GM21786 (cell line): ENCODE measurements around the gene TBC1D2B.

Experiments
- ATAC-seq: cut with Tn5 transposase; IDR thresholded peaks from one replicate; pipeline ENCODE4 v1.9.1; 2021; ENCODE audit not compliant: unreplicated experiment

TBC1D2B gene

GRCh38 chr15:78097667-78098066 lies 20.2 kb upstream of the TBC1D2B start:
- ATAC-seq, result no peak

GRCh38 chr15:78093242-78094020 lies 15.9 kb upstream of the TBC1D2B start:
- no peak for ATAC-seq

GRCh38 chr15:78092261-78093041 lies 14.9 kb upstream of the TBC1D2B start, which contains the start of gene SH2D7:
Gene SH2D7, plus strand, starts transcription at chr15:78092561. Its CDS starts 24 bp downstream, at chr15:78092585.
- no peak for ATAC-seq

GRCh38 chr15:78090422-78091063 lies 13.0 kb upstream of the TBC1D2B start:
- ATAC-seq, result no peak

- no peak for ATAC-seq
Measured at GRCh38 chr15:78088773-78089080, 11.2 kb upstream of the TBC1D2B start.

GRCh38 chr15:78087951-78088772 lies 10.7 kb upstream of the TBC1D2B start:
- peak; percentile 75 for ATAC-seq

- ATAC-seq, result no peak
Measured at GRCh38 chr15:78085928-78086327, 8.4 kb upstream of the TBC1D2B start.

- ATAC-seq, result no peak
Measured at GRCh38 chr15:78084449-78084750, 6.9 kb upstream of the TBC1D2B start.

GRCh38 chr15:78083687-78084448 lies 6.4 kb upstream of the TBC1D2B start:
- no peak for ATAC-seq

GRCh38 chr15:78083186-78083585 lies 5.7 kb upstream of the TBC1D2B start:
- no peak for ATAC-seq

- no peak for ATAC-seq
Measured at GRCh38 chr15:78082743-78083110, 5.2 kb upstream of the TBC1D2B start.

GRCh38 chr15:78082106-78082742 lies 4.7 kb upstream of the TBC1D2B start:
- ATAC-seq, result no peak

- ATAC-seq, result no peak
Measured at GRCh38 chr15:78080088-78080460, 2.6 kb upstream of the TBC1D2B start.

- ATAC-seq, result no peak
Measured at GRCh38 chr15:78079298-78080087, 2.0 kb upstream of the TBC1D2B start.

- peak; percentile 14 for ATAC-seq
Measured at GRCh38 chr15:78077871-78078210, 330 bp upstream of the TBC1D2B start.

GRCh38 chr15:78076231-78077052 lies 1.1 kb downstream of the TBC1D2B start:
- peak; percentile 7 for ATAC-seq

- ATAC-seq, result no peak
Measured at GRCh38 chr15:78075490-78076230, 1.9 kb downstream of the TBC1D2B start.
